Measurements from ENCODE around the gene IQGAP2. TPM values are rescaled to one million over a fixed set of nuclear protein-coding genes. Genes with fewer than 3 reads are reported as not detected.

Gene IQGAP2
- total RNA-seq, 2 experiments from 2014 or later: 37.7 to 39.1 TPM

GRCh38 chr5:76657683-76658311, 254.7 kb downstream of the IQGAP2 start:
- TF ChIP-seq CTCF (IDR thresholded peaks at IDR 0.05): no peak
- H3K27ac Mint-ChIP-seq: no peak overlapping the region
- no peak for ATAC-seq
- intact Hi-C loops (cut with micrococcal nuclease): no loop called here
- H3K4me3 Mint-ChIP-seq: no peak overlapping the region
- DNase-seq: no peak
- ChIA-PET CTCF (interaction anchor here (1.0 to 2.1 kb wide), 3 partner anchors 12 to 117 kb away, joined by 3 to 8 read pairs (median 6); no protein-coding TSS in a partner anchor), POLR2A (no interaction called here)
- peaks cover 8% of the 10 kb centered on the region for H3K4me1 Mint-ChIP-seq (ENCODE audit: low read depth)
- H3K36me3 Mint-ChIP-seq (ENCODE audit: low read depth): peaks cover 27% of the 10 kb centered on the region
- H3K9me3 Mint-ChIP-seq: no peaks in the 10 kb centered on the region
- no peaks in the 10 kb centered on the region for H3K27me3 Mint-ChIP-seq

GRCh38 chr5:76660360-76660759, 257.3 kb downstream of the IQGAP2 start:
- no peak for ATAC-seq
- CTCF ChIA-PET: no interaction called here
- Mint-ChIP-seq H3K27ac (no peak overlapping the region), H3K27me3 (no peaks in the 10 kb centered on the region), H3K4me1 (ENCODE audit: low read depth) (peaks cover 4% of the 10 kb centered on the region), H3K36me3 (ENCODE audit: low read depth) (peaks cover 24% of the 10 kb centered on the region), H3K4me3 (no peak overlapping the region), H3K9me3 (no peaks in the 10 kb centered on the region)
- POLR2A ChIA-PET: no interaction called here
- intact Hi-C loops (cut with micrococcal nuclease): no loop called here
- TF ChIP-seq CTCF (IDR thresholded peaks at IDR 0.05): no peak
- no peak for DNase-seq

GRCh38 chr5:76662521-76662920, 259.4 kb downstream of the IQGAP2 start:
- CTCF ChIA-PET: interaction anchor here (0.9 to 1.5 kb wide), 3 partner anchors 11 to 112 kb away, joined by 3 to 6 read pairs (median 4); no protein-coding TSS in a partner anchor

GRCh38 chr5:76663573-76663972, 260.5 kb downstream of the IQGAP2 start:
- ATAC-seq (no peak), DNase-seq (no peak)
- Mint-ChIP-seq H3K27ac (no peak overlapping the region), H3K9me3 (no peaks in the 10 kb centered on the region), H3K4me1 (ENCODE audit: low read depth) (no peaks in the 10 kb centered on the region), H3K4me3 (no peak overlapping the region), H3K36me3 (ENCODE audit: low read depth) (peaks cover 17% of the 10 kb centered on the region), H3K27me3 (no peaks in the 10 kb centered on the region)
- POLR2A ChIA-PET: no interaction called here
- CTCF ChIA-PET: no interaction called here
- TF ChIP-seq CTCF (IDR thresholded peaks at IDR 0.05): no peak
- intact Hi-C loops (cut with micrococcal nuclease): no loop called here

More at GRCh38 chr5:76662521-76662920, 259.4 kb downstream of the IQGAP2 start:
- H3K9me3 Mint-ChIP-seq: no peaks in the 10 kb centered on the region
- no peak for TF ChIP-seq CTCF (IDR thresholded peaks at IDR 0.05)
- DNase-seq: no peak
- H3K36me3 Mint-ChIP-seq (ENCODE audit: low read depth): peaks cover 22% of the 10 kb centered on the region
- POLR2A ChIA-PET: no interaction called here
- ATAC-seq: no peak
- H3K4me1 Mint-ChIP-seq (ENCODE audit: low read depth): no peaks in the 10 kb centered on the region
- H3K27ac Mint-ChIP-seq: no peak overlapping the region
- H3K27me3 Mint-ChIP-seq: no peaks in the 10 kb centered on the region
- H3K4me3 Mint-ChIP-seq: no peak overlapping the region
- intact Hi-C loops (cut with micrococcal nuclease): no loop called here

- ChIA-PET POLR2A (no interaction called here), CTCF (no interaction called here)
- ATAC-seq: no peak
- intact Hi-C loops (cut with micrococcal nuclease): no loop called here
- no peaks in the 10 kb centered on the region for H3K9me3 Mint-ChIP-seq
- no peak overlapping the region for H3K4me3 Mint-ChIP-seq
- no peak for DNase-seq
- H3K27me3 Mint-ChIP-seq: no peaks in the 10 kb centered on the region
- H3K4me1 Mint-ChIP-seq (ENCODE audit: low read depth): no peaks in the 10 kb centered on the region
- TF ChIP-seq CTCF (IDR thresholded peaks at IDR 0.05): no peak
- peaks cover 17% of the 10 kb centered on the region for H3K36me3 Mint-ChIP-seq (ENCODE audit: low read depth)
- H3K27ac Mint-ChIP-seq: no peak overlapping the region
These were observed 261.0 kb downstream of the IQGAP2 start for GRCh38 chr5:76664079-76664478.
